Stimulated activated CD8-positive, alpha-beta memory T cell treated with anti-CD3 and anti-CD28 coated beads, Interleukin-7, amount 100 ng/mL, for 4 hours (primary cell): Measurements from ENCODE around the gene SPSB2.
"Not testable (repeated sequence)": the region's sequence is repeated elsewhere in the genome, so short reads cannot be mapped to it uniquely, and the experiment has no call there.

Experiments
- DNase-seq, 2 donors: peaks; one replicate each; pipeline ENCODE4 v3.0.0-alpha.2; 2020; ENCODE audit warnings: low read depth in 2 of 2

Gene SPSB2

DNA sequence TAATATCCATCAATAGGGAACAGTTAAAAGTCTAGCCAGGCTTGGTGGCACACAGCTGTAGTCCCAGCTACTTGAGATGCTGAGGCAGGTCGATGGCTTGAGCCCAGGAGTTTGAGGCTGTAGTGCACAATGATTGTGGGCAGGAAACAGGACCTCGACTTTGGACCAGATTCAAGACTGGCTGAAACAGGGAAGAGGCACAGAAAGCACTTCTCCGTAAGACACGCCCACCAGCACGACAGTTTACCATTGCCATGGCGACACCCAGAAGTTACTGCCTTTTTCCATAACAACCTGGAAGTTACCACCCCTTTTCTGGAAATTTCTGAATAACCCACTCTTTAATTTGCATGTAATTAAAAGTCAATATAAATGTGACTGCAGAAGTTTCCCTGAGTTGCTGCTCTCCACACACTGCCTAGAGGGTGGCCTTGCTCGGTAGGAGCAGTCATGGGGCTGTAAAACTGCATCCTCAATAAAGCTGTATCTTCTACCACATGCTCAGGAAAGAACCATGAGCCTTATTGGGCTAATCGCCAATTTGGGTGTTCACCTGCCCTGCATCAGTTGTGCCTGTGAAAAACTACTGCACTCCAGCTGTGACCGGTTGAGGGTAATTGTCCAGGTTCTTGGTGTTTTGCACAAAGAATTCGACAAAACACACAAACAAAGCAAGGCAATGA lies 26.9 kb upstream of the SPSB2 start:
- DNase-seq: peak in 1 of 2 donors; percentile 33

DNA sequence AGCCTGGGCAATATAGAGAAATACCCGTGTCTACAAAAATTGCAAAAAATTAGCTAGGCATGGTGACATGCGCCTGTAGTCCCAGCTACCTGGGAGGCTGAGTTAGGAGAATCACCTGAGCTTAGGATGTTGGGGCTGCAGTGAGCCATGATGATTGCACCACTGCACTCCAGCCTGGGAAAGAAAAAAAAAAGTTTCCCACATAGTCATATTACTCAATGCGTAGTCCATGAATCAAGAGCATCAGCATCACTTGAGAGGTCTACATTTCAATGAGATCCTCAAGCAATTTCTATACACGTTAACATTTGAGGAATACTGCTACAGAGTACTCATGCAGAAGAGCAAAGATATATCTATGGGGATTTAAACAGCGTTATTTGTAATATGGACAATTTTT lies 26.3 kb upstream of the SPSB2 start:
- DNase-seq: no peak

DNA sequence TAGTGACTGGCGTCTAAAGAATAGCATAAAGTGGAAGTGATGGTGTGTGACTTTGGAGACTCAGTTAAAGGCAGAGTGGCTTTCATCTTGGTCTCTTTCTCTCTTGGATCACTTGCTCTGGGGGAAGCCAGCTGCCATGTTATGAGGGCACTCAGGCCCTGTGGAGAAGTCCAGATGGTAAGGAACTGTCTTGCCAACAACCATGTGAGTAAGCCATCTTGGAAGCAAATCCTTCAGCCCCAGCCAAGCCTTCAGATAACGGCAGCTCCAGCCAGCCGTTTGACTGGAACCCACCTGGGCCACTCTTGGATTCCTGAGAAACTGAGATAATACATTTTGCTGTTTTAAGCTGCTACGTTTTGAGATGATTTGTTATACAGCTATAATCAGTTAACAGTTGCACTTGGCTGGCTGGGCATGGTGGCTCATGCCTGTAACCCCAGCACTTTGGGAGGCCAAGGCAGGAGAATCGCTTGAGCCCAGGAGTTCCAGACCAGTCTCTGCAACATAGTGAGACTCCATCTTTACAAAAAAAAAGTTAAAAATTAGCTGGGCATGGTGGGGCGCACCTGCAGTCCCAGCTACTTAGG lies 23.8 kb upstream of the SPSB2 start:
- no peak for DNase-seq

DNA sequence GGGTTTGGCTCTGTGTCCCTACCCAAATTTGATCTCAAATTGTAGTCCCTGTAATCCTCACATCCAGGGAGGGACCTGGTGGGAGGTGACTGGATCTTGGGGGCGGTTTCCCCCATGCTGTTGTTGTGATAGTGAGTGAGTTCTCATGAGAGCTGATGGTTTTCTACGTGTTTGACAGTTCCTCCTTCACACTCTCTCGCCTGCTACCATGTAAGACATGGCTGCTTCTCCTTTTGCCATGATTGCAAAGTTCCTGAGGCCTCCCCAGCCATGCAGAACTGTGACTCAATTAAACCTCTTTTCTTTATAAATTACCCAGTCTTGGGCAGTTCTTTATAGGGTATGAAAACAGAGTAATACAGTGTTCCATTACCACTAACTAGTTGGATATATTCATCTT lies 21.2 kb upstream of the SPSB2 start:
- DNase-seq: no peak

- not testable (repeated sequence) for DNase-seq
These were observed 19.6 kb upstream of the SPSB2 start for GRCh38 chr12:6892683-6893082.

DNA sequence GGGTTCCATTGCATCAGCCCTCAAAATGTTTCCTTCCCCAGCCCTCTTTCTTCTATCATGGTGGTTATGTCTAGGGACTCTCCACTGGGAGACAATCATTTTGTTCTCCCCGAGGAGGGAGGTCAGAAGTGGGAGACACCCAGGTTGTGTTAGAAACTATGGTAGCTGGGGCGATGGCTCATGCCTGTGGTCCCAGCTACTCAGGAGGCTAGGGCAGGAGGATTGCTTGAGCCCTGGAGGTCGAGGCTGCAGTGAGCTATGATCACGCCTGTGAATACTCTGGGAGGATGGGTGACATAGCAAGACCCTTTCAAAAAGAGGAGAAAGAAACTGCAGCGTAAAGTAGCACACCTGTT lies 18.5 kb upstream of the SPSB2 start:
- DNase-seq: no peak

DNA sequence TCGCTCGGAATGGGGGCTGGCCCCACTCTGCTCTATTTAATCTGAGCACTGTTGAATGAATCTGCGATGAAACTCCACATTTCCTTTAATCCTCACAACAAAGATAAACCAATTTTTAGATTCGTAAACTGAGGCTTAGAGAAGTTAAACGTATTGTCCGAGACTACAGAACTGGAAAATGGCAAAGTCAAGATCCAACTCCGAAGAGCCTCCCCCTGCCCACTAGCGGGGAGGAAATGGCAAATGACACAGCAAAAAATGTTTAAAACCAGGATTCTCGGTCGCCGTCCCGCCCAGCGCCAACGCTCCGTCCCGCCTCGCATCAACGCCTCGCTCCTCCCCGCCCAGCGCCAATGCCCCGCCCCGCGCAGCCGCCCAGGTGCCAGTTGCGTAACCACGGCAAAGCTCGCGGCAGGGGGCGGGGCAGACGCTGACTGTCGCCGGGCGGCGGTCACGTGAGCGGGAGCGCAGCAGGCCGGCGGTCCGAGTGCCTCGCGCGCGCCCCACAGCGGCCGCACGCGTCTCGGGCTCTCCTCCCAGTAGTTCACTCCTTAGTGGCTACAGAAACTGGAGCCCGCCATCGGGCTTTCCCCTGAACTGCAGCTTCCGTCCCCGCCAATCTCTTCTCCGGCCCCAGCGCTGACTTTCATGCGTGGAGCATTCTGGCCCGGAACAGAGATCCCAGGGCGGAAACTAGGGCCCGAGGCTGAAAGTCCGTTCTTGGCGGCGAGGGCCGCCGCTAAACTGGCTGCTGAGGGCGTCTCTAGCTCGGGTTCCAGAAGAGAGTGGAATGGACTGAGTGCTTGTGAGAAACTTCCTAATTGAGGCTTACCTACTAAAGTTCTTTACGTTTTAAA lies 17.9 kb upstream of the SPSB2 start:
- peak; percentile 95 to 99 for DNase-seq

- not testable (repeated sequence) for DNase-seq
These were observed 16.9 kb upstream of the SPSB2 start for GRCh38 chr12:6889775-6890573.

- not testable (repeated sequence) for DNase-seq
These were observed 15.7 kb upstream of the SPSB2 start for GRCh38 chr12:6888794-6889193.

- DNase-seq: no peak
These were observed 15.3 kb upstream of the SPSB2 start for GRCh38 chr12:6888360-6888759.

- no peak for DNase-seq
These were observed 14.4 kb upstream of the SPSB2 start for GRCh38 chr12:6887460-6887859.

DNA sequence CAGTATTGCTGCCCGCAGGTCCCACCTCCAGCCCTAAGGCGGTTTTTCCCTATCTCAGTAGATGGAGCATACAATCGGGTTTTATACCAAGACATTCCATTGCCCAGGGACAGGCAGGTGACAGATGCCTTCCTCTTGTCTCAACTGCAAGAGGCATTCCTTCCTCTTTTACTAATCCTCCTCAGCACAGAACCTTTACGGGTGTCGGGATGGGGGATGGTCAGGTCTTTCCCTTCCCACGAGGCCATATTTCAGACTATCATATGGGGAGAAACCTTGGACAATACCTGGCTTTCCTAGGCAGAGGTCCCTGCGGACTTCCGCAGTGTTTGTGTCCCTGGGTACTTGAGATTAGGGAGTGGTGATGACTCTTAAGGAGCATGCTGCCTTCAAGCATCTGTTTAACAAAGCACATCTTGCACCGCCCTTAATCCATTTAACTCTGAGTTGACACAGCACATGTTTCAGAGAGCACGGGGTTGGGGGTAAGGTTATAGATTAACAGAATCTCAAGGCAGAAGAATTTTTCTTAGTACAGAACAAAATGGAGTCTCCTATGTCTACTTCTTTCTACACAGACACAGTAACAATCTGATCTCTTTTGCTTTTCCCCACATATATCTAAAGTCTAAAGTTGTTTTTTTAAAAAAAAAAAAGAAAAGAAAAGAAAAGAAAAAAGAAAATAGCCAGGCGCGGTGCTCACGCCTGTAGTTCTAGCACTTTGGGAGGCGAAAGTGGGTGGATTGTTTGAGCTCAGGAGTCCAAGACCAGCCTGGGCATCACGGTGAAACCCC lies 13.3 kb upstream of the SPSB2 start:
- DNase-seq: not testable (repeated sequence)

- DNase-seq: no peak
These were observed 11.4 kb upstream of the SPSB2 start for GRCh38 chr12:6884539-6884938.

DNA sequence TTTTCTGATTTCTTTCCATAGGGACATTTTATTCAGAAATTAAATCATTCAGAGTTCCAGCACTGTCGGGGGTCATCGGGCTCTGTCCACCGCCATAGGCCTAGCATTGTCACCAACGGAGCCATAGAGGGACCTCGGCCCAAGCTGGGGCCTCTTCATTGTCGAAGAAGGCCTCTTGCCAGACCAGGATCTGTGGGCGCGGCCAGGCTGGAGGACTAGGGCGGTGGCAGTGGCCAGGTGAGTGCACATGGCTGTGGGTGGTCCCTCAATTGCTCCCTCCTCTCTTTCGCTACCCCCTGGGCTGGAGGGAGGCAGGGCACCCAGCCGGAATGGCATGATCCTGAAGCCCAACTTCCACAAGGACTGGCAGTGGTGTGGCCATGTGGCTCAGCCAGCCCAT lies 10.6 kb upstream of the SPSB2 start:
- no peak for DNase-seq

DNA sequence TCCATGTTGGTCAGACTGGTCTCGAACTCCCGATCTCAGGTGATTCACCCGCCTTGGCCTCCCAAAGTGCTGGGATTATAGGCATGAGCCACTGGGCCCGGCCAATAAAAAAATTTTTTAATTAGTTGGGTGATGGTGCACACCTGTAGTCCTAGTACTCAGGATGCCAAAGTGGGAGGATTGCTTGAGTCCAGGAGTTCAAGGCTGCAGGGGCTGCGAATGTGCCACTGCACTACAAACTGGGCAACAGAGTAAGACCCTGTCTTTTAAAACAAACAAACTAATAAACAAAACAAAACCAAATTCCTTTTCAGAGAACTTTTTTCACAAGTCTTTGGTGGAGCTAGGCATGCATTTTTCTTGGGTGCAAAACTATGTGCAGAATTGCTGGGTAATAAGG lies 10.1 kb upstream of the SPSB2 start:
- DNase-seq: no peak

DNA sequence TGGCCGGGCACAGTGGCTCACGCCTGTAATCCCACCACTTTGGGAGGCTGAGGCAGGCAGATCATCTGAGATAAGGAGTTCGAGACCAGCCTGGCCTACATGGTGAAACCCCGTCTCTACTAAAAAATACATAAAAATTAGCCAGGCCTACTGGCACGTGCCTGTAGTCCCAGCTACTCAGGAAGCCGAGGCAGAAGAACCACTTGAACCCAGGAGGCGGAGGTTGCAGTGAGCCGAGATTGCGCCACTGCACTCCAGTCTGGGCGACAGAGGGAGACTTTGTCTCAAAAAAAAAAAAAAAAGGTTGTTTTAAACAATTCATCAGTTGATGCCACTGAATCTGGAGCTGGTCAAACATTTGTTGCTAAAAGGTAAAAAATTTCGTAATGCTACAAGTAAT lies 6.7 kb upstream of the SPSB2 start:
- DNase-seq: not testable (repeated sequence)

DNA sequence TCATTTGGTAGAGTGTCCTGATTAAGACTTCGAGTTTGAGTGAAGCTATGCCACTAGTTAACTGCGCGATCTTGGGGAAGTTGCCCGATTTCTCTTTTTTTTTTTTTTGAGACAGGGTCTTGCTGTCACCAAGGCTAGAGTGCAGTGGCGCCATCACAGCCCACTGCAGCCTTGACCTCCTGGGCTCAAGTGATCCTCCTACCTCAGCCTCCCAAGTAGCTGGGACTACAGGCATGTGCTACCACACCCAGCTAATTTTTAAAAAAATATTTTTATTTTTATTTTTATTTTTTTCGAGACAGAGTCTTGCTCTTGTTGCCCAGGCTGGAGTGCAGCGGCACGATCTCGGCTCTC lies 889 bp upstream of the SPSB2 start:
- not testable (repeated sequence) for DNase-seq

DNA sequence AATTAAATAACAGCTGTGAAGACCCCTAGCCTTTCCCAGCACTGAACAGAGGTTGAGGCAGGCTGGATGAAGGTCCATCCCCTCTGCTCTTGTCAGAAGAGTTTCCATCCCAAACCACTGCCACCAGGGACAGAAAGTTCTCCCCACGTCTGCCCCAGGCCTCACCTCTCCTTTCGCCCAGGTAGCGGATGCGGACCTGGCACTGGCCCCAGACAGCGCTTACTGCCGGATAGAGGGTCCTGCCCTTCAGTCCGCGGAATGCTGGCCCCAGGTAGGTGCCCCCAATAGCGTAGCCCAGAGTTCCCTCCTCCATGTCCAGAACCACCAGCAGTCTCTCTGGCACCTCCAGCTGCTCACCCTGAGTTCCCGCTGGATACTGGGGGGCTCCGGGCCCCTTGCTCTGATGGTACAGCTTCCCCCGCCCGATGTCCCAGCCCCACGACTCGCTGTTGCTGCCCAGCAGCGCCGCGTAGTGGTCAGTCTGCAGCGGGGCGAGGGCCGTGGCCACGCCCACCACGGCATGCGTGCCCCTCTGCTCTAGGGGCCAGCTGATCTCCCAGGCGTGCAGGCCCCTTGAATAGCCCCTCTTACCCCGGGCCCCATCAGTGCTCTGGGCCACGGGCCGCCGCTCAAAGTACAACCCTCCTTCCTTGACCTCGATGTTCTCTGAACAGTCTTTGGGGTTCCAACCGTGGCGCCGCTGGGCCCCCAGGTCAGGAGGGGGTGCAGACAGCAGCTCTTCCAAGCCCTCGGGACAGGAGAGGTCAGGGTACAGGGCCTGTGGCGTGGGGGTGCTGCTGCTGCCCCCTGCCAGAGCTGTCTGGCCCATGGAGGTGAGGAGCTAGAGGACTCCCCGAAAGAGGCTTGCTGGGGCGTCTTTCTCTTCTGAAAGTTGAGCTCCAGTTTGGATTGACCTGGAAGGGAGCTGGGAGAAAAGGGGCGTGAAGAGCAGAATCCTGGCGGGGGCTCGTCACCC lies 742 bp downstream of the SPSB2 start:
- peak; percentile 66 to 73 for DNase-seq

GRCh38 chr12:6871052-6871957 lies 1.8 kb downstream of the SPSB2 start:
- DNase-seq: no peak
